Epidermal melanocyte (primary cell): Measurements from ENCODE around the gene MTA3.

Source experiments
- DNase-seq: peaks from one replicate; pipeline ENCODE4 v3.0.0; 2011; ENCODE audit warnings: low spot score; ENCODE audit not compliant: insufficient read length

Gene MTA3

GRCh38 chr2:42801381-42801780, 232.9 kb downstream of the MTA3 start:
- peak; percentile 66 for DNase-seq

- DNase-seq, result no peak
Observed at GRCh38 chr2:42802150-42802549, 233.7 kb downstream of the MTA3 start.

- no peak for DNase-seq
Observed at GRCh38 chr2:42804338-42804737, 235.9 kb downstream of the MTA3 start.

- DNase-seq, result no peak
Observed at GRCh38 chr2:42804891-42805290, 236.5 kb downstream of the MTA3 start.
